H1 (cell line): Measurements from ENCODE around the gene ITGA5. TPM values are rescaled to one million over a fixed set of nuclear protein-coding genes. Genes with fewer than 3 reads are reported as not detected.

Source experiments
- CTCF ChIA-PET: fragments of 300-600 bp; sonication (Branson Sonifier 250); formaldehyde crosslinking; loops from one replicate; lab custom pipeline; 2021; ENCODE audit not compliant: partially characterized antibody; lab: Charles Lee
- POLR2A ChIA-PET: fragments of 300-600 bp; sonication (Branson Sonifier 250); formaldehyde crosslinking; loops from one replicate; lab custom pipeline; 2021; ENCODE audit warnings: inconsistent platforms; ENCODE audit not compliant: partially characterized antibody; lab: Charles Lee
- DNase-seq, 2 experiments: peaks; one replicate each; pipeline versions ENCODE4 v3.0.0 to v3.0.0-alpha.2; 2010 to 2022; ENCODE audit warnings: low spot score in 2 of 2, low read depth in 1 of 2, mixed read lengths in 1 of 2
- FAIRE-seq: peaks from 2 replicates; lab custom pipeline; 2011; peaks lifted over from hg19 to GRCh38; lab: Jason Lieb, UNC
- H2AFZ ChIP-seq: 2 replicates; pipeline ENCODE4 v1.8.1; 2012; ENCODE audit warnings: low read length, inconsistent platforms
- H2AK5ac ChIP-seq: 2 replicates; pipeline ENCODE4 v1.6.1; 2013; ENCODE audit warnings: low read depth, low read length
- H2BK120ac ChIP-seq: replicated peaks from 2 replicates; pipeline ENCODE3; 2013; ENCODE audit warnings: low read depth, low read length, inconsistent platforms
- H2BK12ac ChIP-seq: 2 replicates; pipeline ENCODE4 v1.6.1; 2013; ENCODE audit warnings: low read depth, low read length
- H2BK15ac ChIP-seq: 2 replicates; pipeline ENCODE4 v1.6.1; 2013; ENCODE audit warnings: low read length
- H2BK20ac ChIP-seq: 2 replicates; pipeline ENCODE4 v1.6.1; 2013; ENCODE audit warnings: low read length
- H2BK5ac ChIP-seq: 2 replicates; pipeline ENCODE4 v1.6.1; 2013; ENCODE audit warnings: low read depth, low read length
- H3K14ac ChIP-seq: 2 replicates; pipeline ENCODE4 v1.6.1; 2013; ENCODE audit warnings: inconsistent platforms; ENCODE audit not compliant: insufficient read length
- H3K18ac ChIP-seq: 2 replicates; pipeline ENCODE4 v1.6.1; 2013; ENCODE audit warnings: low read length; ENCODE audit errors: extremely low read depth
- H3K23ac ChIP-seq: 2 replicates; pipeline ENCODE4 v1.6.1; 2013; ENCODE audit warnings: inconsistent platforms; ENCODE audit not compliant: insufficient read length
- H3K23me2 ChIP-seq: 2 replicates; pipeline ENCODE4 v1.6.1; 2013; ENCODE audit warnings: low read depth, low read length
- H3K27ac ChIP-seq: 2 replicates; pipeline ENCODE4 v1.6.1; 2011; ENCODE audit warnings: low read depth, low read length, inconsistent platforms
- H3K27me3 ChIP-seq, 4 experiments: replicated peaks in 1 of 4; 1 replicate in 1 of 4; 2 replicates in 3 of 4; pipeline versions ENCODE4 v1.6.1 to v1.8.1; 2011 to 2013; ENCODE audit warnings: low read length in 3 of 4, mild to moderate bottlenecking in 3 of 4, inconsistent platforms in 2 of 4, mixed read lengths in 2 of 4, moderate library complexity in 1 of 4; ENCODE audit not compliant: control insufficient read depth in 3 of 4, insufficient read depth in 3 of 4; ENCODE audit errors: extremely low read depth in 1 of 4
- H3K36me3 ChIP-seq, 4 experiments: 2 replicates each; pipeline versions ENCODE4 v1.6.1 to v1.8.1; 2011 to 2013; ENCODE audit warnings: mild to moderate bottlenecking in 4 of 4, low read length in 3 of 4, moderate library complexity in 2 of 4, control low read depth in 1 of 4, inconsistent platforms in 1 of 4; ENCODE audit not compliant: insufficient read depth in 4 of 4, control insufficient read depth in 2 of 4
- H3K4ac ChIP-seq: replicated peaks from 2 replicates; pipeline ENCODE3; 2013; ENCODE audit warnings: low read length, low read depth, mixed read lengths, inconsistent platforms; ENCODE audit not compliant: insufficient read length
- H3K4me1 ChIP-seq, 4 experiments: replicated peaks in 1 of 4; 1 replicate in 1 of 4; 2 replicates in 3 of 4; pipeline versions ENCODE4 v1.6.1 to v1.8.1; 2011 to 2013; ENCODE audit warnings: low read length in 3 of 4, inconsistent platforms in 2 of 4, mixed read lengths in 1 of 4; ENCODE audit not compliant: insufficient read depth in 4 of 4, control insufficient read depth in 3 of 4
- H3K4me2 ChIP-seq, 2 experiments: 2 replicates each; pipeline versions ENCODE4 v1.6.1 to v1.8.1; 2011 to 2013; ENCODE audit warnings: low read depth in 2 of 2, low read length in 2 of 2, control low read depth in 1 of 2, inconsistent platforms in 1 of 2, mild to moderate bottlenecking in 1 of 2; ENCODE audit not compliant: insufficient read depth in 1 of 2
- H3K4me3 ChIP-seq, 4 experiments: fragments of 200-600, 300-600 bp in 1 of 4; sonication (generic), shearing (Covaris generic), sonication (Bioruptor Twin) in 1 of 4; 2 replicates each; pipeline versions ENCODE4 v1.5.1 to v1.8.1; 2011 to 2016; ENCODE audit warnings: low read length in 4 of 4, low read depth in 3 of 4, control low read depth in 2 of 4, inconsistent platforms in 2 of 4, mild to moderate bottlenecking in 2 of 4, mixed read lengths in 1 of 4, moderate library complexity in 1 of 4; ENCODE audit not compliant: insufficient read depth in 2 of 4; ENCODE audit errors: extremely low read depth in 1 of 4
- H3K56ac ChIP-seq: replicated peaks from 2 replicates; pipeline ENCODE3; 2013; ENCODE audit warnings: low read depth, mild to moderate bottlenecking, mixed read lengths, low read length, inconsistent platforms; ENCODE audit not compliant: insufficient read length
- H3K79me1 ChIP-seq: 2 replicates; pipeline ENCODE4 v1.6.1; 2013; ENCODE audit warnings: low read depth, low read length, control low read depth
- H3K79me2 ChIP-seq, 2 experiments: 2 replicates each; pipeline versions ENCODE4 v1.6.1 to v1.8.1; 2012 to 2013; ENCODE audit warnings: low read length in 2 of 2, mild to moderate bottlenecking in 2 of 2, inconsistent platforms in 1 of 2; ENCODE audit not compliant: insufficient read depth in 2 of 2, control insufficient read depth in 1 of 2
- H3K9ac ChIP-seq, 4 experiments: replicated peaks in 1 of 4; 1 replicate in 1 of 4; 2 replicates in 3 of 4; pipeline versions ENCODE4 v1.6.1 to v1.8.1; 2011 to 2013; ENCODE audit warnings: low read depth in 3 of 4, low read length in 3 of 4, control low read depth in 2 of 4, mild to moderate bottlenecking in 2 of 4, moderate library complexity in 2 of 4, inconsistent platforms in 1 of 4; ENCODE audit errors: extremely low read depth in 1 of 4
- H3K9me3 ChIP-seq, 2 experiments: 2 replicates each; pipeline versions ENCODE4 v1.6.1 to v1.8.1; 2012 to 2013; ENCODE audit warnings: mild to moderate bottlenecking in 2 of 2, moderate library complexity in 2 of 2, control low read depth in 1 of 2, inconsistent platforms in 1 of 2, low read depth in 1 of 2, low read length in 1 of 2, mixed read lengths in 1 of 2; ENCODE audit not compliant: insufficient read depth in 2 of 2
- H4K20me1 ChIP-seq, 2 experiments: replicated peaks in 1 of 2; 2 replicates each; pipeline versions ENCODE3 to v1.8.1; 2011 to 2013; ENCODE audit warnings: inconsistent platforms in 2 of 2, low read length in 2 of 2, mild to moderate bottlenecking in 1 of 2; ENCODE audit not compliant: insufficient read depth in 2 of 2, control insufficient read depth in 1 of 2
- H4K5ac ChIP-seq: 2 replicates; pipeline ENCODE4 v1.6.1; 2013; ENCODE audit warnings: low read length, low read depth, mixed read lengths, inconsistent platforms; ENCODE audit not compliant: insufficient read length
- H4K8ac ChIP-seq: 2 replicates; pipeline ENCODE4 v1.8.0; 2013; ENCODE audit warnings: mild to moderate bottlenecking, moderate library complexity, low read length, inconsistent platforms; ENCODE audit not compliant: insufficient read depth; ENCODE audit errors: extremely low read depth
- H4K91ac ChIP-seq: replicated peaks from 2 replicates; pipeline ENCODE3; 2013; ENCODE audit warnings: low read length, mixed read lengths, inconsistent platforms; ENCODE audit not compliant: insufficient read length
- BACH1 ChIP-seq: IDR thresholded peaks from 2 replicates; pipeline ENCODE4 v1.6.1; 2012; ENCODE audit warnings: low read length, improper control_type of control experiment
- CTBP2 ChIP-seq: IDR thresholded peaks from 2 replicates; pipeline ENCODE4 v1.7.0; 2011; ENCODE audit warnings: borderline replicate concordance, mild to moderate bottlenecking, moderate library complexity, mixed read lengths, low read length; ENCODE audit not compliant: insufficient read depth, insufficient read length
- GABPA ChIP-seq: IDR thresholded peaks from 2 replicates; pipeline ENCODE4 v1.6.1; 2011; ENCODE audit warnings: mild to moderate bottlenecking, low read length, moderate library complexity, borderline replicate concordance; ENCODE audit not compliant: insufficient read depth
- JUN ChIP-seq: IDR thresholded peaks from 2 replicates; pipeline ENCODE4 v1.6.1; 2011; ENCODE audit warnings: low read depth, mild to moderate bottlenecking, improper control_type of control experiment, low read length
- JUND ChIP-seq: IDR thresholded peaks from 2 replicates; pipeline ENCODE4 v1.6.1; 2011; ENCODE audit warnings: mild to moderate bottlenecking, improper control_type of control experiment, low read length
- KDM1A ChIP-seq: fragments of 200-600, 300-600 bp; sonication (generic); IDR thresholded peaks from 2 replicates; pipeline ENCODE4 v1.7.1; 2016; ENCODE audit warnings: mild to moderate bottlenecking, low read length, borderline replicate concordance
- MAFK ChIP-seq: IDR thresholded peaks from 2 replicates; pipeline ENCODE4 v1.6.1; 2012; ENCODE audit warnings: low read depth, mild to moderate bottlenecking, improper control_type of control experiment, low read length
- POU5F1 ChIP-seq: IDR thresholded peaks from 2 replicates; pipeline ENCODE4 v1.6.1; 2011; ENCODE audit warnings: low read depth, mild to moderate bottlenecking, low read length, moderate library complexity
- RNF2 ChIP-seq: fragments of 200-900, 300-1000 bp; sonication (generic); IDR thresholded peaks from 2 replicates; pipeline ENCODE4 v1.7.1; 2016; ENCODE audit warnings: borderline replicate concordance, low read depth, mild to moderate bottlenecking, antibody characterized with exemption, low read length; ENCODE audit not compliant: poor library complexity, severe bottlenecking; ENCODE audit errors: missing control alignments
- SAP30 ChIP-seq: fragments of 300-600 bp; sonication (generic); IDR thresholded peaks from 2 replicates; pipeline ENCODE4 v1.7.1; 2012; ENCODE audit warnings: low read length, moderate library complexity, mild to moderate bottlenecking, inconsistent platforms; ENCODE audit not compliant: insufficient read depth, insufficient replicate concordance
- SIX5 ChIP-seq: IDR thresholded peaks from 2 replicates; pipeline ENCODE4 v1.6.1; 2011; ENCODE audit warnings: mild to moderate bottlenecking, low read depth, low read length
- TAF7 ChIP-seq: optimal IDR thresholded peaks from 2 replicates; pipeline ENCODE3; 2011; ENCODE audit warnings: low read depth, mild to moderate bottlenecking, inconsistent platforms, low read length, moderate library complexity, borderline replicate concordance
- TCF12 ChIP-seq: IDR thresholded peaks from 2 replicates; pipeline ENCODE4 v1.6.1; 2011; ENCODE audit warnings: low read depth, mild to moderate bottlenecking, low read length
- polyA plus RNA-seq, 7 experiments: library from polyadenylated mRNA; depleted of rRNA in 3 of 7; stranded (reverse) in 5 of 7; unstranded in 2 of 7; fragments of >200 nt in 5 of 7; fragments of 200-250 nt in 2 of 7; gene quantifications; 1 replicate in 5 of 7; 2 replicates in 1 of 7; 4 replicates in 1 of 7; pipeline versions ENCODE4 v1.2.1 to v1.2.3, GENCODE V29; 2011 to 2013; ENCODE audit warnings: missing spikeins in 2 of 7, mixed read lengths in 2 of 7
- total RNA-seq: library from RNA; stranded (reverse); fragmentation: NEBNext Ultra II Directional; extraction: Animal tissue kit (Norgen Biotek cat#: 25700); gene quantifications from 2 replicates; pipeline ENCODE4 v1.2.1, GENCODE V29; 2021
- TF ChIP-seq, protein P1 (sequence below): IDR thresholded peaks from 2 replicates; pipeline ENCODE4 v1.6.1; 2012; ENCODE audit warnings: inconsistent platforms

ITGA5 gene
- total and polyA plus RNA-seq, 2 of the 8 experiments (the other 6 are each of a cell fraction or from before 2014, with no cell fraction given): 11.6 to 19.4 TPM

DNA sequence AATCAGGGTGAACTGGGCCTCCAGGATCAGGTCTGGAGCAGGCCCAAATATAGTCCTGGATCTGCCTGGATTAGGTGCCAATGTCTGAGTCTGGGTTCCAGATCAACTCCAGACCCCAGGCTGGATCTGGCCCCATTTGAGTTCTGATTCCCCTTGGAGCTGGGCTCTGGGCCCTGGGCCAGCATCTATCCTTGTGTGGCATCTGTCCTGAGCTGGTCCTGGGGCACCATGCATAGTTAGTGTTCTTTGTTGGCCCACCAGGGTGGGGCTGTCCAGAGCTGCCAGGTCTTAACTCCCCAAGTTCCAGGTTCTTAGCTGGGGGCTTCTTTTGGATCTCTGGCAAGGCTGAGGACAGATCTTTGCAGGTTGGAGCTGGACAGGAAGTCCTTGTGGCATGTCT, 23.5 kb downstream of the ITGA5 start:
- Histone ChIP-seq H3K79me2 (no peaks in the 10 kb centered on the region), H2AFZ (no peak overlapping the region), H4K8ac (no peak overlapping the region), H3K14ac (no peak overlapping the region), H3K27me3 (peaks cover 0 to 4% (median 0%) of the 10 kb centered on the region in 4 experiments; a peak in 2 of 7 replicates), H3K9ac (no peak overlapping the region), H3K4me1 (peaks cover 3 to 16% (median 12%) of the 10 kb centered on the region in 4 experiments), H2BK120ac (no peak overlapping the region), H3K9me3 (no peaks in the 10 kb centered on the region), H2BK12ac (no peak overlapping the region), H4K5ac (no peak overlapping the region), H2BK5ac (no peak overlapping the region), H4K20me1 (peaks cover 0 to 2% of the 10 kb centered on the region in 2 experiments), H3K27ac (no peak overlapping the region), H3K36me3 (peaks cover 6 to 14% (median 9%) of the 10 kb centered on the region in 4 experiments; a peak in 7 of 8 replicates), H3K56ac (no peak overlapping the region), H3K4me3 (no peak overlapping the region), H2BK15ac (no peak overlapping the region), H3K4me2 (no peak overlapping the region), H3K23me2 (peaks cover 2% of the 10 kb centered on the region; the same call in 1 of the 2 replicates), H2AK5ac (no peak overlapping the region), H2BK20ac (no peak overlapping the region), H3K23ac (no peak overlapping the region), H4K91ac (no peak overlapping the region), H3K4ac (no peak overlapping the region), H3K18ac (no peak overlapping the region), H3K79me1 (no peaks in the 10 kb centered on the region)
- no peak for DNase-seq
- POLR2A ChIA-PET: interaction anchor here (0.8 to 0.9 kb wide), 2 partner anchors 9 to 44 kb away, joined by 3 read pairs; no protein-coding TSS in a partner anchor
- CTCF ChIA-PET: interaction anchor here (0.7 to 12.3 kb wide), 8 partner anchors 9 to 41 kb away, joined by 3 to 742 read pairs (median 14); partner anchors contain the start of genes ITGA5 and ZNF385A
- no peak for FAIRE-seq
- TF ChIP-seq RNF2: no peak
- no peak for TF ChIP-seq TAF7
- no peak for TF ChIP-seq JUND
- no peak for TF ChIP-seq POU5F1
- TF ChIP-seq TCF12: no peak
- TF ChIP-seq GABPA: no peak
- TF ChIP-seq SAP30: no peak
- TF ChIP-seq BACH1: no peak
- TF ChIP-seq, protein P1, sequence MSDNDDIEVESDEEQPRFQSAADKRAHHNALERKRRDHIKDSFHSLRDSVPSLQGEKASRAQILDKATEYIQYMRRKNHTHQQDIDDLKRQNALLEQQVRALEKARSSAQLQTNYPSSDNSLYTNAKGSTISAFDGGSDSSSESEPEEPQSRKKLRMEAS: no peak
- no peak for TF ChIP-seq CTBP2
- no peak for TF ChIP-seq JUN
- no peak for TF ChIP-seq SIX5
- no peak for TF ChIP-seq MAFK
- TF ChIP-seq KDM1A: no peak
